IgD-negative memory B cell (primary cell): Measurements from ENCODE around the gene PRICKLE4. TPM values are rescaled to one million over a fixed set of nuclear protein-coding genes. Genes with fewer than 3 reads are reported as not detected.

Experiments used
- H3K27ac Mint-ChIP-seq, 3 donors: one replicate each; pipeline ENCODE4 v1.8.0; 2020 to 2022; ENCODE audit warnings: mild to moderate bottlenecking in 3 of 3, mixed read lengths in 3 of 3, moderate library complexity in 1 of 3
- H3K27me3 Mint-ChIP-seq: one replicate; pipeline ENCODE4 v1.8.0; 2021; ENCODE audit warnings: mixed read lengths
- H3K36me3 Mint-ChIP-seq: one replicate; pipeline ENCODE4 v1.8.0; 2020; ENCODE audit warnings: mild to moderate bottlenecking, mixed read lengths
- H3K4me1 Mint-ChIP-seq, 3 donors: one replicate each; pipeline ENCODE4 v1.8.0; 2020 to 2022; ENCODE audit warnings: mixed read lengths in 3 of 3, mild to moderate bottlenecking in 1 of 3
- H3K4me3 Mint-ChIP-seq, 4 donors: one replicate each; pipeline ENCODE4 v1.8.0; 2020 to 2022; ENCODE audit warnings: mild to moderate bottlenecking in 4 of 4, mixed read lengths in 4 of 4, moderate library complexity in 3 of 4
- H3K9me3 Mint-ChIP-seq, 3 donors: one replicate each; pipeline ENCODE4 v1.8.0; 2020 to 2021; ENCODE audit warnings: mixed read lengths in 3 of 3, mild to moderate bottlenecking in 1 of 3
- polyA plus RNA-seq: library from polyadenylated mRNA; unstranded; fragments of 300-500 nt; fragmentation: Illumina TruSeq; gene quantifications from one replicate; pipeline ENCODE4 v1.2.3, GENCODE V29; 2021

PRICKLE4 gene
- polyA plus RNA-seq, 1 donor from 2014 or later: not detected

GRCh38 chr6:41739041-41739440 is 41.5 kb upstream of the PRICKLE4 start:
- H3K27ac Mint-ChIP-seq: peak overlapping the region in 2 of 3 donors; percentile 35 to 68
- H3K27me3 Mint-ChIP-seq: no peaks in the 10 kb centered on the region

GRCh38 chr6:41740366-41741162 is 40.0 kb upstream of the PRICKLE4 start:
- Mint-ChIP-seq H3K4me1 (peaks cover 3 to 5% (median 4%) of the 10 kb centered on the region in 3 donors), H3K27me3 (no peaks in the 10 kb centered on the region), H3K27ac (peak overlapping the region in 1 of 3 donors; percentile 82), H3K36me3 (no peaks in the 10 kb centered on the region), H3K9me3 (no peaks in the 10 kb centered on the region), H3K4me3 (no peak overlapping the region)

More at GRCh38 chr6:41739041-41739440, 41.5 kb upstream of the PRICKLE4 start:
- no peaks in the 10 kb centered on the region for H3K36me3 Mint-ChIP-seq
- H3K4me1 Mint-ChIP-seq: peaks cover 4 to 5% (median 4%) of the 10 kb centered on the region in 3 donors
- no peak overlapping the region for H3K4me3 Mint-ChIP-seq
- no peaks in the 10 kb centered on the region for H3K9me3 Mint-ChIP-seq

GRCh38 chr6:41741625-41742490 is 38.7 kb upstream of the PRICKLE4 start:
- no peak overlapping the region for H3K27ac Mint-ChIP-seq
- H3K9me3 Mint-ChIP-seq: no peaks in the 10 kb centered on the region
- H3K36me3 Mint-ChIP-seq: no peaks in the 10 kb centered on the region
- no peak overlapping the region for H3K4me3 Mint-ChIP-seq
- H3K4me1 Mint-ChIP-seq: peaks cover 0 to 2% (median 2%) of the 10 kb centered on the region in 3 donors
- H3K27me3 Mint-ChIP-seq: no peaks in the 10 kb centered on the region

GRCh38 chr6:41743406-41744235 is 37.0 kb upstream of the PRICKLE4 start:
- H3K4me1 Mint-ChIP-seq: peaks cover 0 to 2% (median 2%) of the 10 kb centered on the region in 3 donors
- H3K36me3 Mint-ChIP-seq: no peaks in the 10 kb centered on the region
- H3K27me3 Mint-ChIP-seq: no peaks in the 10 kb centered on the region
- H3K27ac Mint-ChIP-seq: no peak overlapping the region
- no peak overlapping the region for H3K4me3 Mint-ChIP-seq
- H3K9me3 Mint-ChIP-seq: no peaks in the 10 kb centered on the region

GRCh38 chr6:41744236-41744787 is 36.3 kb upstream of the PRICKLE4 start:
- H3K36me3 Mint-ChIP-seq: no peaks in the 10 kb centered on the region
- H3K27me3 Mint-ChIP-seq: no peaks in the 10 kb centered on the region
- no peaks in the 10 kb centered on the region for H3K9me3 Mint-ChIP-seq
- peaks cover 0 to 2% (median 2%) of the 10 kb centered on the region in 3 donors for H3K4me1 Mint-ChIP-seq
- no peak overlapping the region for H3K4me3 Mint-ChIP-seq
- no peak overlapping the region for H3K27ac Mint-ChIP-seq

- Mint-ChIP-seq H3K27me3 (peaks cover 2% of the 10 kb centered on the region), H3K27ac (no peak overlapping the region), H3K9me3 (no peaks in the 10 kb centered on the region), H3K4me3 (no peak overlapping the region), H3K4me1 (peaks cover 0 to 2% (median 2%) of the 10 kb centered on the region in 3 donors), H3K36me3 (no peaks in the 10 kb centered on the region)
Observed at GRCh38 chr6:41746107-41746506, 34.5 kb upstream of the PRICKLE4 start.

GRCh38 chr6:41747256-41748101 is 33.1 kb upstream of the PRICKLE4 start, which contains the start of gene PGC:
TSS of gene PGC (minus strand) at chr6:41747397. CDS start at chr6:41747334, 63 bp downstream.
- Mint-ChIP-seq H3K9me3 (no peaks in the 10 kb centered on the region), H3K4me1 (no peaks in the 10 kb centered on the region), H3K27me3 (peaks cover 2% of the 10 kb centered on the region), H3K36me3 (no peaks in the 10 kb centered on the region), H3K27ac (no peak within 1 kb of the TSS), H3K4me3 (no peak within 1 kb of the TSS)

GRCh38 chr6:41748102-41748477 is 32.5 kb upstream of the PRICKLE4 start:
- H3K9me3 Mint-ChIP-seq: no peaks in the 10 kb centered on the region
- peaks cover 2% of the 10 kb centered on the region for H3K27me3 Mint-ChIP-seq
- no peak overlapping the region for H3K27ac Mint-ChIP-seq
- no peaks in the 10 kb centered on the region for H3K4me1 Mint-ChIP-seq
- no peaks in the 10 kb centered on the region for H3K36me3 Mint-ChIP-seq
- H3K4me3 Mint-ChIP-seq: no peak overlapping the region

GRCh38 chr6:41748542-41748941 is 32.0 kb upstream of the PRICKLE4 start:
- H3K36me3 Mint-ChIP-seq: no peaks in the 10 kb centered on the region
- no peak overlapping the region for H3K4me3 Mint-ChIP-seq
- no peaks in the 10 kb centered on the region for H3K9me3 Mint-ChIP-seq
- no peak overlapping the region for H3K27ac Mint-ChIP-seq
- H3K4me1 Mint-ChIP-seq: no peaks in the 10 kb centered on the region
- H3K27me3 Mint-ChIP-seq: peaks cover 2% of the 10 kb centered on the region

- Mint-ChIP-seq H3K4me3 (no peak overlapping the region), H3K27ac (no peak overlapping the region), H3K9me3 (no peaks in the 10 kb centered on the region), H3K4me1 (no peaks in the 10 kb centered on the region), H3K36me3 (no peaks in the 10 kb centered on the region), H3K27me3 (peaks cover 5% of the 10 kb centered on the region)
Observed at GRCh38 chr6:41750374-41750773, 30.2 kb upstream of the PRICKLE4 start.

- Mint-ChIP-seq H3K27ac (no peak overlapping the region), H3K27me3 (peaks cover 2% of the 10 kb centered on the region), H3K36me3 (peaks cover 2% of the 10 kb centered on the region), H3K4me1 (peaks cover 0 to 3% (median 0%) of the 10 kb centered on the region in 3 donors), H3K4me3 (no peak overlapping the region), H3K9me3 (no peaks in the 10 kb centered on the region)
Observed at GRCh38 chr6:41755895-41756294, 24.7 kb upstream of the PRICKLE4 start.

- Mint-ChIP-seq H3K36me3 (peaks cover 2% of the 10 kb centered on the region), H3K27ac (no peak overlapping the region), H3K4me3 (no peak overlapping the region)
Observed at GRCh38 chr6:41756354-41756753, 24.2 kb upstream of the PRICKLE4 start.

GRCh38 chr6:41757271-41757670 is 23.3 kb upstream of the PRICKLE4 start:
- Mint-ChIP-seq H3K27ac (no peak overlapping the region), H3K4me3 (no peak overlapping the region), H3K4me1 (peaks cover 0 to 3% (median 0%) of the 10 kb centered on the region in 3 donors)

More at GRCh38 chr6:41756354-41756753, 24.2 kb upstream of the PRICKLE4 start:
- Mint-ChIP-seq H3K27me3 (peaks cover 4% of the 10 kb centered on the region), H3K4me1 (peaks cover 0 to 3% (median 0%) of the 10 kb centered on the region in 3 donors), H3K9me3 (no peaks in the 10 kb centered on the region)

More at GRCh38 chr6:41757271-41757670, 23.3 kb upstream of the PRICKLE4 start:
- no peaks in the 10 kb centered on the region for H3K9me3 Mint-ChIP-seq
- H3K27me3 Mint-ChIP-seq: peaks cover 5% of the 10 kb centered on the region
- peaks cover 2% of the 10 kb centered on the region for H3K36me3 Mint-ChIP-seq
